Activated CD4-positive, alpha-beta T cell treated with anti-CD3 and anti-CD28 coated beads, Interleukin-2, amount 50 U/mL, for 48 hours (primary cell): ENCODE measurements around the gene ZNF69.
A peak's percentile ranks its signal among the peaks of the same experiment; 100 is the strongest.
"Not testable (repeated sequence)": the region's sequence is repeated elsewhere in the genome, so short reads cannot be mapped to it uniquely, and the experiment has no call there.

ENCODE experiments used
- DNase-seq, 2 experiments: peaks; one replicate each; pipeline ENCODE4 v3.0.0-alpha.2; 2020

ZNF69 gene

GRCh38 chr19:11902228-11902627 lies 14.6 kb downstream of the ZNF69 start:
- DNase-seq = no peak

GRCh38 chr19:11905928-11906327 lies 18.3 kb downstream of the ZNF69 start:
- DNase-seq = no peak

- DNase-seq = not testable (repeated sequence)
Measured at GRCh38 chr19:11911937-11912336, 24.4 kb downstream of the ZNF69 start.

GRCh38 chr19:11914417-11915051 lies 27.0 kb downstream of the ZNF69 start:
- not testable (repeated sequence) for DNase-seq

GRCh38 chr19:11921852-11922495 lies 34.4 kb downstream of the ZNF69 start:
- no peak for DNase-seq

- DNase-seq = peak; percentile 95 to 97
Measured at GRCh38 chr19:11924886-11925650, 37.5 kb downstream of the ZNF69 start, which contains the start of gene ZNF700. Gene ZNF700 (plus strand): TSS chr19:11925107. CDS start chr19:11925211, 104 bp downstream.

- peak in 1 of 2 experiments; percentile 12 for DNase-seq
Measured at GRCh38 chr19:11925651-11926187, 38.1 kb downstream of the ZNF69 start.

- DNase-seq = no peak
Measured at GRCh38 chr19:11927227-11927626, 39.6 kb downstream of the ZNF69 start.

GRCh38 chr19:11931051-11931450 lies 43.5 kb downstream of the ZNF69 start:
- DNase-seq = no peak

GRCh38 chr19:11931513-11931912 lies 43.9 kb downstream of the ZNF69 start:
- no peak for DNase-seq

- DNase-seq = not testable (repeated sequence)
Measured at GRCh38 chr19:11935829-11936228, 48.2 kb downstream of the ZNF69 start.

GRCh38 chr19:11938383-11938782 lies 50.8 kb downstream of the ZNF69 start:
- DNase-seq = not testable (repeated sequence)

- DNase-seq = not testable (repeated sequence)
Measured at GRCh38 chr19:11941361-11941887, 53.8 kb downstream of the ZNF69 start.

GRCh38 chr19:11942008-11942842 lies 54.6 kb downstream of the ZNF69 start:
- DNase-seq = no peak

- DNase-seq = no peak
Measured at GRCh38 chr19:11942843-11943108, 55.2 kb downstream of the ZNF69 start.

- no peak for DNase-seq
Measured at GRCh38 chr19:11944656-11945055, 57.1 kb downstream of the ZNF69 start.

GRCh38 chr19:11948646-11949045 lies 61.1 kb downstream of the ZNF69 start:
- DNase-seq = no peak

- DNase-seq = no peak
Measured at GRCh38 chr19:11949201-11949600, 61.6 kb downstream of the ZNF69 start.

- DNase-seq = not testable (repeated sequence)
Measured at GRCh38 chr19:11949614-11950080, 62.1 kb downstream of the ZNF69 start.

- DNase-seq = no peak
Measured at GRCh38 chr19:11950312-11950711, 62.7 kb downstream of the ZNF69 start.
